A549 (cell line): ENCODE results near the gene SLC51A.

Source experiments
- CEBPB ChIP-seq, 2 experiments: fragments of >200 bp in 1 of 2; sonication (Bioruptor Twin) in 1 of 2; formaldehyde crosslinking in 1 of 2; IDR thresholded peaks; 2 replicates each; pipeline ENCODE4 v1.6.1; 2012 to 2016
- CHD2 ChIP-seq: fragments of 150-350 bp; IDR thresholded peaks from 2 replicates; pipeline ENCODE4 v1.6.1; 2014; ENCODE audit warnings: low read length; ENCODE audit not compliant: partially characterized antibody
- CTCF ChIP-seq: fragments of >200 bp; sonication (Bioruptor Twin); formaldehyde crosslinking; IDR thresholded peaks from 3 replicates; pipeline ENCODE4 v1.5.1; 2016
- EP300 ChIP-seq, 2 experiments: fragments of >200 bp; sonication (Bioruptor Twin); formaldehyde crosslinking; IDR thresholded peaks; 2 replicates in 1 of 2; 3 replicates in 1 of 2; pipeline ENCODE4 v1.6.1; 2016 to 2017
- MAFK ChIP-seq: fragments of 450-650 bp; IDR thresholded peaks from 2 replicates; pipeline ENCODE4 v1.6.1; 2014; ENCODE audit not compliant: partially characterized antibody
- NFE2L2 ChIP-seq: fragments of 150-350 bp; conservative IDR thresholded peaks from 2 replicates; pipeline ENCODE4 v1.6.1; 2014; ENCODE audit warnings: low read length
- RFX5 ChIP-seq: fragments of 450-650 bp; IDR thresholded peaks from 2 replicates; pipeline ENCODE4 v1.7.1; 2014; ENCODE audit warnings: antibody characterized with exemption, mild to moderate bottlenecking, moderate library complexity
- SMC3 ChIP-seq: fragments of >200 bp; sonication (Bioruptor Twin); formaldehyde crosslinking; IDR thresholded peaks from 3 replicates; pipeline ENCODE4 v1.6.1; 2018; ENCODE audit warnings: inconsistent platforms

DNA sequence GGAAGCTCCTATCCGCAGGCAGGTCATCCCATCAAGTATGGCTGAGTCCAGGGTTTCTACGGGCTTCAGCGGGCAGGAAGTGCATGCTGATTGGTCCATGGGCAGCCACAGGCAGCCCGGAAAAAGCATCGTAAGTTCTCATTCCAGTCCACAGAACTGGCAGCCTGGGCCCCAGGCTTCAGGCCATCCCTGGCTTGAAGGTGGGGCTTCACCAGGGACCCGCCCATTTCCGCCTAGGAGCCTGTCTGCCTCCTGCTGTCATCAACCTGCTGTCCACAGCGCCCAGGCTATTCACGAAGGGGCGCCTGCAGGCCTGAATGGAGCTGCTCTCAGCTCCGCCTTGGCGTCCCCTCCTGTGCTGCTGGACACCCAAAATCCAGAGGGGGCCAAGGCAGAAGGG, 57.3 kb downstream of the SLC51A start:
- TF ChIP-seq MAFK (no peak), CTCF (no peak), CHD2 (no peak), EP300 (IDR thresholded peaks at IDR 0.05) (no peak), RFX5 (no peak), NFE2L2 (no peak), CEBPB (IDR thresholded peaks at IDR 0.05) (no peak), SMC3 (no peak)
